GM06990 (cell line): ENCODE measurements around the gene PPP2R2C.

Experiments used
- DNase-seq: peaks from one replicate; pipeline ENCODE4 v3.0.0-alpha.2; 2011; ENCODE audit not compliant: insufficient read length; ENCODE audit errors: extremely low read depth
- H3K27me3 ChIP-seq: replicated peaks from 2 replicates; pipeline ENCODE4 v1.6.0; 2011; ENCODE audit warnings: low read length; ENCODE audit not compliant: control insufficient read depth, insufficient read depth
- H3K36me3 ChIP-seq: 2 replicates; pipeline ENCODE4 v1.5.1; 2011; ENCODE audit warnings: low read length; ENCODE audit not compliant: control insufficient read depth, insufficient read depth
- H3K4me3 ChIP-seq: replicated peaks from 2 replicates; pipeline ENCODE4 v1.5.1; 2011; ENCODE audit warnings: low read depth, mild to moderate bottlenecking, control low read depth, low read length
- TF ChIP-seq, protein P1 (sequence below): IDR thresholded peaks from 2 replicates; pipeline ENCODE4 v1.5.1; 2011; ENCODE audit warnings: low read length, control low read depth, mild to moderate bottlenecking, inconsistent platforms; ENCODE audit not compliant: insufficient read depth, poor library complexity, severe bottlenecking

The PPP2R2C gene

DNA sequence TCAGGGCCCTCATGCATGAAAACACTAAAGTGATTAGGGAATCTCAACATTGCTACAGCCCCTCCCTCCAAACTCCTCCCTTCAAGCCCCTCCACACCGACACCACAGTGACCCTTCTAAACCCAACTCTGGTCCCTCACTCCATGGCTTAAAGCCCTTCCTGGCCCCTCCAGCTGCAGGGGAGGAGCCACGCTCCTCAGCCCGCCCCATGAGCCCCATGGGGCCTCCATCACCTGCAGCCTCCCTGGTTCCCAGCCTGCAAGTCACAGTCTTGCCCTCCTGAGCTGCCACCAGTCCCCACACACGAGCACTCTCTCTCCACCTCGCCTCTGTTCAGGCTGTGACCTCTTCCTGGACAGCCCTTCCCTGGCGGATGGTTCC is 31.2 kb downstream of the PPP2R2C start:
- Histone ChIP-seq H3K4me3 (no peak overlapping the region), H3K36me3 (no peaks in the 10 kb centered on the region), H3K27me3 (no peaks in the 10 kb centered on the region; the same call in none of the 2 replicates)
- TF ChIP-seq, protein P1, sequence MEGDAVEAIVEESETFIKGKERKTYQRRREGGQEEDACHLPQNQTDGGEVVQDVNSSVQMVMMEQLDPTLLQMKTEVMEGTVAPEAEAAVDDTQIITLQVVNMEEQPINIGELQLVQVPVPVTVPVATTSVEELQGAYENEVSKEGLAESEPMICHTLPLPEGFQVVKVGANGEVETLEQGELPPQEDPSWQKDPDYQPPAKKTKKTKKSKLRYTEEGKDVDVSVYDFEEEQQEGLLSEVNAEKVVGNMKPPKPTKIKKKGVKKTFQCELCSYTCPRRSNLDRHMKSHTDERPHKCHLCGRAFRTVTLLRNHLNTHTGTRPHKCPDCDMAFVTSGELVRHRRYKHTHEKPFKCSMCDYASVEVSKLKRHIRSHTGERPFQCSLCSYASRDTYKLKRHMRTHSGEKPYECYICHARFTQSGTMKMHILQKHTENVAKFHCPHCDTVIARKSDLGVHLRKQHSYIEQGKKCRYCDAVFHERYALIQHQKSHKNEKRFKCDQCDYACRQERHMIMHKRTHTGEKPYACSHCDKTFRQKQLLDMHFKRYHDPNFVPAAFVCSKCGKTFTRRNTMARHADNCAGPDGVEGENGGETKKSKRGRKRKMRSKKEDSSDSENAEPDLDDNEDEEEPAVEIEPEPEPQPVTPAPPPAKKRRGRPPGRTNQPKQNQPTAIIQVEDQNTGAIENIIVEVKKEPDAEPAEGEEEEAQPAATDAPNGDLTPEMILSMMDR = no peak
- no peak for DNase-seq

DNA sequence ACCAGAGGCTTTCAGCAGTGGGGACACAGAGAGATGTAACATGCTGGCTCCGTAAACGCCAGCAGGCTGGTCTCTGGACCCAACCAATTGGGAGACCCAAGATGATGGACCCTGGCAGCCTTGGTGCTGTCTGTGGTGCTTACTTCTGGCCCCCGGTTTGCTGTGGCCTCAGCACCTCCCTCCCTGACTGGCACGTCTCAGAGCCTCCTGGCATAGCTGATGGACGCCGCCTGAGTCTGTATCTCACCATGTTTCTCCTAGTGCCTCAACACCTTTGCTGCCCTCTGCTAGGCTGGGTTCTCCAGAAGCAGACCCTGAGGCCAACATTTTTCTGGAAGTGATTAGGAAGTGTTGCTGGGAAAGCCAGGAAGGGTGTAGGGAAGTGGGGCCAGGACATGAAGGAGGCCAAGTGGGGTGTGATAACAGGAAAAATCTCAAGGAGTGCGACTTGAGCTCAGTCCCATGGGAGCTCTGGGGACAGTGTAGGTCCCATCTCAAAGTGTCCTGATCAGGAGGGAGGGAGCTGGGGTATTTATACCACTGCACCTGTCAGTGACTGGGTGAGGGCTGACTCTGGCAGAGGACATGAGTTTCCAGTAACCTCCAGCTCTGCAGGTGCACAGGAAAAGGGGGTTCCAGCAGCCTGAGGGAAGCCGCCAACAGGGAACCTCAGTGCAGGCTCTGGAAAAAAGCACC is 31.8 kb downstream of the PPP2R2C start:
- Histone ChIP-seq H3K4me3 (no peak overlapping the region), H3K27me3 (no peaks in the 10 kb centered on the region; the same call in none of the 2 replicates), H3K36me3 (no peaks in the 10 kb centered on the region)
- DNase-seq = no peak
- TF ChIP-seq, protein P1 = no peak

DNA sequence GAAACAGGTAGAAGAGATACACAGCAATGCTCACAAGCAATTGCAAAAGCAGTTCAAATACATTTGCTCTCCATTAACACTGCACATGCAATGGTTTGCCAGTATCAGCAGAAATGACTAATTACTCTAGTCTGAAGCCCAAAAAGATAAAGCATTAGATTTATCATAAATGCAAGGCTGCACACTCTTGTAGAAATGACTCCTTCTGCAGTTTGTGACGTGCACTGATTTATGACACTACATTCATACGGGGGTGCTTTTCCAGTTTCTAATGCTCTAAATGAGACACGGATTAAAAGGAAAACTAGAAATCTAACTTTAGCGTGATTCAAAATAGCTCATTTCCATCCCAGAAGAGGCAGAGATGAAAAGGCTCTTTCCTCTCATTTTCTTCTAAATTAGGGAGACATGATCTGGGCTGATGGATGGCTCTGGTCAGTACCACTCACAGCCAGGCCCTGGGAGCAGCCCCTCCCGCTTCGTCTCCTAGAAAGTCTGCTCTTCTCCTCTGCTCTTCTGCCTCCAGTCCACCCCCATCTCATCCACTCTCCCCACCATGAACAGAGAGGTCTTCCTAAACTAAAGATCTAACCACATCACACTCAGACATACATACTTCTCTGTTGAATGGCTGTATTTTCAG is 33.2 kb downstream of the PPP2R2C start:
- Histone ChIP-seq H3K36me3 (no peaks in the 10 kb centered on the region), H3K4me3 (no peak overlapping the region), H3K27me3 (no peaks in the 10 kb centered on the region; the same call in none of the 2 replicates)
- DNase-seq = no peak
- TF ChIP-seq, protein P1 = no peak

DNA sequence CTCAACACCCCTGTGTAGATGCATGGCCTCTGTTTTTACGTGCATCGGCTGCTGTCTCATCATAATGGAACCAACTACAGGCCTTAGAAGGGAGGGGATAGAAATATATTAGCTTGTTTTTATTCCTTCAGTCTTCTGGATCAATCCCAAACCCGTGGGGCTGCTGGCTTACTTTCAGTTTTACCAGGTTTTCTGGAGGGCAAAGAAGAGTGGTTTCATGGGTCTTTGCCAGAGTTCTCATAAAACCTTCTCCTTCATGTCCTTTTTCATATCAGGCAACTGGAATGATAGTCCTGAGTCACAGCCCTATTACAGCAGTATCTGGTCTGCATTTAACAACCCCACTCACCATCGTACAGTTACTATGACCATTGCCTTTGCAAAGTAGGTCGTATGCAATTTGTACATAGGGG is 34.6 kb downstream of the PPP2R2C start:
- TF ChIP-seq, protein P1 = no peak
- H3K27me3 ChIP-seq = no peaks in the 10 kb centered on the region; the same call in none of the 2 replicates
- H3K4me3 ChIP-seq = no peak overlapping the region
- no peak for DNase-seq
- no peaks in the 10 kb centered on the region for H3K36me3 ChIP-seq

DNA sequence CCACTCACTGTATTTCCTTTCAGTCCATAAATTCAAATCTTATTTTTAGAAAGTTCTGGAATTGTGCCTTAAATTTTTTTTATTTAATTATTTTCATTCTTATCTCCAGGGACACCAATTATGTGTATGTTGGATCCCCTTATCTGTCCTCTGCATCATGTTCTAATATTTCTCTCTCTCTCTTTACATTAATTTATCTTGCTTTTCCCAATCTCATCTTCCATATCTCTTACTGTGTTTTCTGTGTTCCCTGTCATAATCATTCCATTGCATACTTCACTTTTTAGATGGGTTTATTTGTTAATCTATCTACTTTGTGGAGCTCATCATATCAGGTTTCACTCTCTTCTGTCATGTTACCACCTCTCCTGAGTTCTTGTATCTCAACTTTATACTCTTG is 37.4 kb downstream of the PPP2R2C start:
- no peaks in the 10 kb centered on the region for H3K36me3 ChIP-seq
- no peaks in the 10 kb centered on the region; the same call in none of the 2 replicates for H3K27me3 ChIP-seq
- TF ChIP-seq, protein P1 = no peak
- DNase-seq = no peak
- no peak overlapping the region for H3K4me3 ChIP-seq
